ENCODE results near the gene TTC21A. TPM values are rescaled to one million over a fixed set of nuclear protein-coding genes. Genes with fewer than 3 reads are reported as not detected.

The TTC21A gene
- total RNA-seq, 1 donor from 2014 or later, result 6.2 TPM

DNA sequence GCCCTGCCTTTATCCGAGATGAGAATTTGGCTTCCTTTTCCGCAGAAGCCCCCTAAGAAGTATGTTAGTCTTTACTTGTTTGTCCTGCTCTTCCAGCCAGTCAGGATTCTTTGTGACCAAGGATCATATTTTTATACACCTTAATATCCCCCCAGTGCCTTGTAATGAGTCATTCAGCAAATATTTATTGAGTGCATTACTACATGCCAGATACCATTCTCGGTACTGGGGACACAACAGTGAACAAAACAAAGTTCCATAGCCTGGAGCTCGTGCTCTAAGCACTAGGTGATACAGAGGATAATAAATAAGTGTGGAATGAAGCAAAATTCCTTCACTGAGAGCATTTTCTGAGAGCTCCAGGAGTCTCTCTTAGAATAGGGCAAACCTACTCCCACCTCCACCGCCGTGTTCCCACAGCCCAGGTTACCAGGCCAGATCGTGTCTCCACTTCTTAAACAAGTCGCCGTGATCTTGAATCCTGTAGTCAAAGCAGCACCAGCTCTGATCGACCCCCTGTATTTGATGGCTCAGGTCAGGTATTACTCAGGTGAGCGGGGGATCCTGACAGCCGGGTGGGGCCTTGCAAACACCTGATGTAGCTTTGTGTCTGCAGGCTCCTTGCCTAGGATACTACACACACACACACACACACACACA is 18.5 kb downstream of the TTC21A start:
- Mint-ChIP-seq H3K9me3 (ENCODE audit: low read depth) (no peaks in the 10 kb centered on the region), H3K27ac (ENCODE audit: unreplicated experiment) (no peak overlapping the region), H3K4me3 (ENCODE audit: unreplicated experiment) (no peak overlapping the region), H3K4me1 (ENCODE audit: low read depth) (peaks cover 19% of the 10 kb centered on the region), H3K27me3 (ENCODE audit: low read depth) (no peaks in the 10 kb centered on the region), H3K36me3 (ENCODE audit: low read depth) (peaks cover 2% of the 10 kb centered on the region)
- DNase-seq (ENCODE audit: low spot score), result peak; percentile 35
- TF ChIP-seq, protein P1, sequence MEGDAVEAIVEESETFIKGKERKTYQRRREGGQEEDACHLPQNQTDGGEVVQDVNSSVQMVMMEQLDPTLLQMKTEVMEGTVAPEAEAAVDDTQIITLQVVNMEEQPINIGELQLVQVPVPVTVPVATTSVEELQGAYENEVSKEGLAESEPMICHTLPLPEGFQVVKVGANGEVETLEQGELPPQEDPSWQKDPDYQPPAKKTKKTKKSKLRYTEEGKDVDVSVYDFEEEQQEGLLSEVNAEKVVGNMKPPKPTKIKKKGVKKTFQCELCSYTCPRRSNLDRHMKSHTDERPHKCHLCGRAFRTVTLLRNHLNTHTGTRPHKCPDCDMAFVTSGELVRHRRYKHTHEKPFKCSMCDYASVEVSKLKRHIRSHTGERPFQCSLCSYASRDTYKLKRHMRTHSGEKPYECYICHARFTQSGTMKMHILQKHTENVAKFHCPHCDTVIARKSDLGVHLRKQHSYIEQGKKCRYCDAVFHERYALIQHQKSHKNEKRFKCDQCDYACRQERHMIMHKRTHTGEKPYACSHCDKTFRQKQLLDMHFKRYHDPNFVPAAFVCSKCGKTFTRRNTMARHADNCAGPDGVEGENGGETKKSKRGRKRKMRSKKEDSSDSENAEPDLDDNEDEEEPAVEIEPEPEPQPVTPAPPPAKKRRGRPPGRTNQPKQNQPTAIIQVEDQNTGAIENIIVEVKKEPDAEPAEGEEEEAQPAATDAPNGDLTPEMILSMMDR (IDR thresholded peaks at IDR 0.05), result no peak

DNA sequence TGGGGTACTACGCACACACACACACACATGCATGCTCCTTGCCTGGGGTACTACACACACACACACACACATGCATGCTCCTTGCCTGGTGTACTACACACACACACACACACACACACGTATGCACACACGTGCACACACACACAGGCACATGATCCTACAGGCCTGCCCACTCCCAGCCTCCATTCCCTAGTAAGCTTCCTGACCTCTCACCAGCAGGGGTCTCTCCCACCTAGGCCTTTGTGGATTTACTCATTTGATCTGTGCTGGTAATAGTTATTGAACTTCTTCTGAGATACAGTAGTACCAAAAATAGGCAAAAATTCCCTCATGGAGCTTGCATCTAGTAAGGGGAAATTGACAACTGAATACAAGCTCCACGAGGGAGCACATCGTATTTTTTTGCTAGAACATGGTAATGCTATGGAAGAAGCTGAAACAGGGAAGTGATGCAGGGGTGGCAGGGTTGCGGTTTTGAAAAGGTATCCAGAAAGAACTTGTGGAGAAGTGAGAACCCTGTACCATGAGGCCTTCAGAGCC is 19.1 kb downstream of the TTC21A start:
- peaks cover 2% of the 10 kb centered on the region for H3K36me3 Mint-ChIP-seq (ENCODE audit: low read depth)
- no peaks in the 10 kb centered on the region for H3K9me3 Mint-ChIP-seq (ENCODE audit: low read depth)
- no peaks in the 10 kb centered on the region for H3K27me3 Mint-ChIP-seq (ENCODE audit: low read depth)
- peak; percentile 29 for DNase-seq (ENCODE audit: low spot score)
- no peak overlapping the region for H3K4me3 Mint-ChIP-seq (ENCODE audit: unreplicated experiment)
- peaks cover 19% of the 10 kb centered on the region for H3K4me1 Mint-ChIP-seq (ENCODE audit: low read depth)
- TF ChIP-seq, protein P1 (IDR thresholded peaks at IDR 0.05), result peak; percentile 77
- no peak overlapping the region for H3K27ac Mint-ChIP-seq (ENCODE audit: unreplicated experiment)

GRCh38 chr3:39127269-39127907 is 19.9 kb downstream of the TTC21A start:
- no peaks in the 10 kb centered on the region for H3K9me3 Mint-ChIP-seq (ENCODE audit: low read depth)
- H3K4me3 Mint-ChIP-seq (ENCODE audit: unreplicated experiment), result no peak overlapping the region
- H3K4me1 Mint-ChIP-seq (ENCODE audit: low read depth), result peaks cover 17% of the 10 kb centered on the region
- no peaks in the 10 kb centered on the region for H3K27me3 Mint-ChIP-seq (ENCODE audit: low read depth)
- DNase-seq (ENCODE audit: low spot score), result peak; percentile 66
- no peaks in the 10 kb centered on the region for H3K36me3 Mint-ChIP-seq (ENCODE audit: low read depth)
- TF ChIP-seq, protein P1 (IDR thresholded peaks at IDR 0.05), result no peak
- H3K27ac Mint-ChIP-seq (ENCODE audit: unreplicated experiment), result no peak overlapping the region

DNA sequence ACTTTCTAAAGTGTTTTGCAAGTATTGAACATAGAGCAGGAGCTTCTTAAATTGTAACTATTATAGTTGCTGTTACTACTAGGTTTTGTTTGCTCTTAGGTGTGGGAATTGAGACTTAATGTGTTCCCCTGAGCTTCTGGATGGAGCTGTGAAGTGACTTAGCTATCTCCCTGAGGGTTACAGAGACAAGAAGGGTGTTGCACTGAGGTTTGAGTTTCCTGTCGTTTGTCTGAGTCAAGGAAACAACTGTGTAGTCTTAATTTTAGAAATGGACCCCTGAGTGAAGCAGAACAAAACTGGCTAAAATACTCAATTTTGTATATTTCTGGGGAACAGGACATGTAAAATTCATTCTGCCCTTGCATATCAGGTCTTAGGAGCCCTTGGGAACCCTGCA is 20.4 kb downstream of the TTC21A start:
- Mint-ChIP-seq H3K27me3 (ENCODE audit: low read depth) (no peaks in the 10 kb centered on the region), H3K9me3 (ENCODE audit: low read depth) (no peaks in the 10 kb centered on the region), H3K36me3 (ENCODE audit: low read depth) (no peaks in the 10 kb centered on the region), H3K4me1 (ENCODE audit: low read depth) (peaks cover 16% of the 10 kb centered on the region), H3K4me3 (ENCODE audit: unreplicated experiment) (no peak overlapping the region), H3K27ac (ENCODE audit: unreplicated experiment) (no peak overlapping the region)
- no peak for DNase-seq (ENCODE audit: low spot score)
- TF ChIP-seq, protein P1 (IDR thresholded peaks at IDR 0.05), result no peak

- H3K27ac Mint-ChIP-seq (ENCODE audit: unreplicated experiment), result no peak overlapping the region
- H3K4me3 Mint-ChIP-seq (ENCODE audit: unreplicated experiment), result no peak overlapping the region
- H3K27me3 Mint-ChIP-seq (ENCODE audit: low read depth), result no peaks in the 10 kb centered on the region
- peaks cover 4% of the 10 kb centered on the region for H3K36me3 Mint-ChIP-seq (ENCODE audit: low read depth)
- H3K4me1 Mint-ChIP-seq (ENCODE audit: low read depth), result peaks cover 16% of the 10 kb centered on the region
- TF ChIP-seq, protein P1 (IDR thresholded peaks at IDR 0.05), result no peak
- H3K9me3 Mint-ChIP-seq (ENCODE audit: low read depth), result no peaks in the 10 kb centered on the region
- DNase-seq (ENCODE audit: low spot score), result peak; percentile 24
Measured at GRCh38 chr3:39128951-39129350, 21.5 kb downstream of the TTC21A start.
